ENCODE results near the gene FRMD4B. TPM values are rescaled to one million over a fixed set of nuclear protein-coding genes. Genes with fewer than 3 reads are reported as not detected.

FRMD4B gene
- total RNA-seq, 4 donors from 2014 or later, result 58.0 to 71.9 (median 63.4) TPM

DNA sequence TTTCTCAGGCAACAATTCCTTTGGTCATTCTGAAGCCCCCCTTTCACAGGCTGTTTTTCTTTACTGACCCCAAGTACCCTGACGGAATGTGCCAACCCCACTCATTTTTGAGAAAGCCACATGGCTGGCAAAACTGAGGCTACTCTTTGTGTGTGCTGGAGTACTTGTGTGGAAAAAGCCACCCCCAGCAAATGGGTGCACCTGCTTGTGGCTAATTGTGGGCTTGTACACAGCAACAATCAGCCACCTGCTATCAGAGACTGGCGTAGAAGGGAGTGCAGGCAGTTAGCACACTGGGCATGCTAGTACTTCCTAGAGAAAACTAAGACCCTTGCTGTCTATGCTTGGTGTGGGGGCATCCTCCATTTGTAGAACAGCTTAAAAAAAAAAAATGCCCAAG lies 153.4 kb downstream of the FRMD4B start:
- TF ChIP-seq POLR2A (IDR thresholded peaks at IDR 0.05), result no peak
- TF ChIP-seq, protein P1, sequence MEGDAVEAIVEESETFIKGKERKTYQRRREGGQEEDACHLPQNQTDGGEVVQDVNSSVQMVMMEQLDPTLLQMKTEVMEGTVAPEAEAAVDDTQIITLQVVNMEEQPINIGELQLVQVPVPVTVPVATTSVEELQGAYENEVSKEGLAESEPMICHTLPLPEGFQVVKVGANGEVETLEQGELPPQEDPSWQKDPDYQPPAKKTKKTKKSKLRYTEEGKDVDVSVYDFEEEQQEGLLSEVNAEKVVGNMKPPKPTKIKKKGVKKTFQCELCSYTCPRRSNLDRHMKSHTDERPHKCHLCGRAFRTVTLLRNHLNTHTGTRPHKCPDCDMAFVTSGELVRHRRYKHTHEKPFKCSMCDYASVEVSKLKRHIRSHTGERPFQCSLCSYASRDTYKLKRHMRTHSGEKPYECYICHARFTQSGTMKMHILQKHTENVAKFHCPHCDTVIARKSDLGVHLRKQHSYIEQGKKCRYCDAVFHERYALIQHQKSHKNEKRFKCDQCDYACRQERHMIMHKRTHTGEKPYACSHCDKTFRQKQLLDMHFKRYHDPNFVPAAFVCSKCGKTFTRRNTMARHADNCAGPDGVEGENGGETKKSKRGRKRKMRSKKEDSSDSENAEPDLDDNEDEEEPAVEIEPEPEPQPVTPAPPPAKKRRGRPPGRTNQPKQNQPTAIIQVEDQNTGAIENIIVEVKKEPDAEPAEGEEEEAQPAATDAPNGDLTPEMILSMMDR (IDR thresholded peaks at IDR 0.05), result no peak
- no peak overlapping the region for H3K4me3 ChIP-seq (ENCODE audit: low read depth, poor library complexity, severe bottlenecking)
- intact Hi-C loops (cut with DNase I; ENCODE audit: low total_unique reads), result no loop called here
- WGBS, 2 donors, result 87 to 97% methylated on average over 2 of the region's 2 CpGs
- DNase-seq (ENCODE audit: low spot score in 2 of 2), result no peak

DNA sequence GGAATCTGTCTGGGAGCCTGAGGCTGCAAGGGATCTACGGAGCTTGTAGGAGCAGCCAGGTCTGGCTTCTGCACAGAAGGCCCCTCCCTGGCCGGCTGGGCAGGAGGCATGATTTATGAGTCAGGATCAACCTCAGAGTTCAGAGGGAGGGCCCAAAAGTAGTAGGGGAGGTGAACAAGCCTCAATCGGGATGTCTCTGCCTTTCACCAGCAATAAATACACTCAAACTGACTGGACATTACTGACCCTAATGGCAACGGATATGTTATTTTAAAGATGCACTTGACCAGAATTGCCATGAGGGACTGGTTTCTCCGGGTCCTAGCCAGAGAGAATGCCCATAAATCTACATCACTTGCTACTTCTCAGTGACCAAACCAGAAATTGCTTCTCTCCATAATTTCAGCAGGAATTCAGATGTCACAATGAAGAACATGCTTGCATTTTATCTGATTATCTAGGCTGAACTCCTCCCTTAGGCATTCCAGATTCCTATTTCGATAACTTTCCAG lies 153.9 kb downstream of the FRMD4B start:
- no peak for TF ChIP-seq POLR2A (IDR thresholded peaks at IDR 0.05)
- TF ChIP-seq, protein P1 (IDR thresholded peaks at IDR 0.05), result no peak
- WGBS, 2 donors, result 45 to 49% methylated on average over 6 of the region's 6 CpGs
- H3K4me3 ChIP-seq (ENCODE audit: low read depth, poor library complexity, severe bottlenecking), result no peak overlapping the region
- intact Hi-C loops (cut with DNase I; ENCODE audit: low total_unique reads), result no loop called here
- DNase-seq (ENCODE audit: low spot score in 2 of 2), result no peak

DNA sequence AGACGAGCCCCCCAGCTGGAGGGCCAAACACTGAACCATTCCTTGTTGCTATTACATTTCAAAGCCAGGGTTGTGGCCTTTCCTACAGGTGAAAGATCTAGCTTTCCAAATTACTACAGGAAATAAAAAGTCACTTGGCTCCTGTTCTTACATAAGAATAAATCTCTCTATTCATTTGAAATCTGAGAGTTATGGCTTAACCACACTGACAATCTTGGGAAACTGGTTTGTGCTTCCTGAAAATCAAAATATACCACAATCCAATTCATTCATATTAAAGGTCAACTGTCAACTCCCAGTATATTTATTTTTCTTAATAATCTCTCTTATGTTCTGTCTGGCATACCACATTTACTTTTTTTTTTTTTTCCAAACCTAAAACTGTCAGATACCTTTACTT lies 159.8 kb downstream of the FRMD4B start:
- H3K4me3 ChIP-seq (ENCODE audit: low read depth, poor library complexity, severe bottlenecking), result no peak overlapping the region
- DNase-seq (ENCODE audit: low spot score in 2 of 2), result no peak
- intact Hi-C loops (cut with DNase I; ENCODE audit: low total_unique reads), result no loop called here
- 54 to 71% methylated on average over 1 of the region's 1 CpG for WGBS, 2 donors
- TF ChIP-seq, protein P1 (IDR thresholded peaks at IDR 0.05), result no peak
- no peak for TF ChIP-seq POLR2A (IDR thresholded peaks at IDR 0.05)

DNA sequence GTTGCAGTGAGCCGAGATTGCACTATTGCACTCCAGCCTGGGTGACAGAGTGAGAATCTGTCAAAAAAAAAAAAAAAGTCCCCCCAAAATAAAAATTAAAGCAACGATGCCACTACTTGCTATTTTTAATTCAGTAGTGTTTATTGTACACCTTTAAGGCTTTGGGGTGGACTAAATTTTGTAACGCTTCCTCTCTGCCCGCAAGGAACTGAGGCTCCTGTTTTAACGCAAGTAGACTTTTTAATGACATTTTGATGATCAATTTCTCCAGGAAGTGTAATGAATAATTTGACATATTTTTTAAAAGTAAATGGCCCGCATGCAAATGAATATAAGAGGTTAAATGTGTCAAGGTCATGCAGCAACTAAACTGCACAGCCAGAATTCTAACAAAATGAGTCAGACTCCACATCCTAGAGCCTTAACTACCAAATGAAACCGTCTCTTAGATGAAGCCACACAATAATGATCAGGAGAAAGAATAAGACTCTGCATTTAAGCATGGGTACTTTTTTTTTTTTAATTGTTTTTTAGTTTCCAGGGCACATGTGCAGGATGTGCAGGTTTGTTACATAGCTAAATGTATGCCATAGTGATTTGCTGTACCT lies 166.7 kb downstream of the FRMD4B start:
- TF ChIP-seq POLR2A (IDR thresholded peaks at IDR 0.05), result no peak
- H3K4me3 ChIP-seq (ENCODE audit: low read depth, poor library complexity, severe bottlenecking), result no peak overlapping the region
- WGBS, 2 donors, result 92 to 93% methylated on average over 7 of the region's 7 CpGs
- DNase-seq (ENCODE audit: low spot score in 2 of 2), result no peak
- intact Hi-C loops (cut with DNase I; ENCODE audit: low total_unique reads), result no loop called here

DNA sequence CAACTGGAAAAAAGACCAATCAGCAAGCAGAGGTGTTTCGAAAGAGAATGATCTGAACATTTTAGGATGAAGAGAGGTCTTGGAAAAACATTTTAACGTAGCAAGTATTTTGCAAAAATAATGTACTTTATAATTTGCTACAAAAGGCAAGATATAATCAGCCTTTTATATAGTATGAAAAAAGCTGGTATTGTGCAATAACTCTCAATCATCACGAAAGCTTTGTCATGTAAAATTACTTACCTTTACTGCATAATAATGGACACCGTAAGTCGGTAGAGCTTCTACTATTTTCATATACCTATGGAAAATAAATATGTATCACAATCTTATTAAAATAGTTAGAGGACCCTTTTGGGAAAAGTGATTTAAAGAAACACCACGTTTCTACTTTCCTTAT lies 167.8 kb downstream of the FRMD4B start:
- no peak overlapping the region for H3K4me3 ChIP-seq (ENCODE audit: low read depth, poor library complexity, severe bottlenecking)
- WGBS, 2 donors, result 92 to 97% methylated on average over 6 of the region's 6 CpGs
- TF ChIP-seq, protein P1 (IDR thresholded peaks at IDR 0.05), result no peak
- TF ChIP-seq POLR2A (IDR thresholded peaks at IDR 0.05), result no peak
- no peak for DNase-seq (ENCODE audit: low spot score in 2 of 2)
- intact Hi-C loops (cut with DNase I; ENCODE audit: low total_unique reads), result no loop called here

DNA sequence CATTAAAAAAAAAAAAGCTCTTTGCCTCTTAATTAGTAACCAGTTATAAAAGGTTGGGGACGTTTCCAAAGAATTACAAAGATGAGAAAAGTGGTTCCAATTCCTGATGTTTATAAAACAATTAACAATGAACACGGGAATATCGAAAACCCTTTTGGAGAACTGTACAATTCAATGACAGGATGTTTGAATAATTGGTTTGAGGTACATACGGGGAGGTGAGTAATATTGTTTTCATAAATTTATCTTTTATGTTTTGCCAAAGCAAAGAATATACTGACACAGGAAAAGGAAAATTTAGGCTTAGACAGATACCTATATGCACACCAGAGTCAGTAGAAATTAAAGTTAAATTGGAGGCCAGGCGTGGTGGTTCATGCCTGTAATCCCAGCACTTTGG lies 168.9 kb downstream of the FRMD4B start:
- intact Hi-C loops (cut with DNase I; ENCODE audit: low total_unique reads), result no loop called here
- H3K4me3 ChIP-seq (ENCODE audit: low read depth, poor library complexity, severe bottlenecking), result no peak overlapping the region
- 53 to 61% methylated on average over 5 of the region's 5 CpGs for WGBS, 2 donors
- no peak for DNase-seq (ENCODE audit: low spot score in 2 of 2)
- TF ChIP-seq POLR2A (IDR thresholded peaks at IDR 0.05), result no peak
- TF ChIP-seq, protein P1 (IDR thresholded peaks at IDR 0.05), result no peak

Data from lower leg skin (tissue), 4 donors.